ENCODE data around the gene TBL2. TPM values are rescaled to one million over a fixed set of nuclear protein-coding genes. Genes with fewer than 3 reads are reported as not detected.
"Not testable (repeated sequence)": the region's sequence is repeated elsewhere in the genome, so short reads cannot be mapped to it uniquely, and the experiment has no call there.

Gene TBL2
- total and polyA plus RNA-seq, 10 donors: 8.1 to 31.2 (median 24.9) TPM

GRCh38 chr7:73582664-73583202 lies 4.4 kb upstream of the TBL2 start:
- DNase-seq: peak; percentile 37
- no peaks in the 10 kb centered on the region for H3K27me3 ChIP-seq (replicated peaks in 1 of 7)
- H3K9me3 ChIP-seq: no peaks in the 10 kb centered on the region
- TF ChIP-seq POLR2A (IDR thresholded peaks at IDR 0.05) (no peak), POLR2AphosphoS5 (IDR thresholded peaks at IDR 0.05) (no peak)
- TF ChIP-seq, protein P1, sequence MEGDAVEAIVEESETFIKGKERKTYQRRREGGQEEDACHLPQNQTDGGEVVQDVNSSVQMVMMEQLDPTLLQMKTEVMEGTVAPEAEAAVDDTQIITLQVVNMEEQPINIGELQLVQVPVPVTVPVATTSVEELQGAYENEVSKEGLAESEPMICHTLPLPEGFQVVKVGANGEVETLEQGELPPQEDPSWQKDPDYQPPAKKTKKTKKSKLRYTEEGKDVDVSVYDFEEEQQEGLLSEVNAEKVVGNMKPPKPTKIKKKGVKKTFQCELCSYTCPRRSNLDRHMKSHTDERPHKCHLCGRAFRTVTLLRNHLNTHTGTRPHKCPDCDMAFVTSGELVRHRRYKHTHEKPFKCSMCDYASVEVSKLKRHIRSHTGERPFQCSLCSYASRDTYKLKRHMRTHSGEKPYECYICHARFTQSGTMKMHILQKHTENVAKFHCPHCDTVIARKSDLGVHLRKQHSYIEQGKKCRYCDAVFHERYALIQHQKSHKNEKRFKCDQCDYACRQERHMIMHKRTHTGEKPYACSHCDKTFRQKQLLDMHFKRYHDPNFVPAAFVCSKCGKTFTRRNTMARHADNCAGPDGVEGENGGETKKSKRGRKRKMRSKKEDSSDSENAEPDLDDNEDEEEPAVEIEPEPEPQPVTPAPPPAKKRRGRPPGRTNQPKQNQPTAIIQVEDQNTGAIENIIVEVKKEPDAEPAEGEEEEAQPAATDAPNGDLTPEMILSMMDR (IDR thresholded peaks at IDR 0.05 in 8 of 11, conservative IDR thresholded peaks at IDR 0.05 in 3 of 11): no peak
- WGBS, 5 donors: 81 to 96% (median 86%) methylated on average over 6 of the region's 6 CpGs
- peaks cover 0 to 59% (median 31%) of the 10 kb centered on the region in 6 donors for H3K4me1 ChIP-seq
- H3K4me3 ChIP-seq: no peak overlapping the region
- H3K36me3 ChIP-seq: no peaks in the 10 kb centered on the region
- intact Hi-C loops (cut with DNase I; ENCODE audit: low total_unique reads): no loop called here
- H3K27ac ChIP-seq: peak overlapping the region in 5 of 8 donors; percentile 65 to 84 (median 82)

DNA sequence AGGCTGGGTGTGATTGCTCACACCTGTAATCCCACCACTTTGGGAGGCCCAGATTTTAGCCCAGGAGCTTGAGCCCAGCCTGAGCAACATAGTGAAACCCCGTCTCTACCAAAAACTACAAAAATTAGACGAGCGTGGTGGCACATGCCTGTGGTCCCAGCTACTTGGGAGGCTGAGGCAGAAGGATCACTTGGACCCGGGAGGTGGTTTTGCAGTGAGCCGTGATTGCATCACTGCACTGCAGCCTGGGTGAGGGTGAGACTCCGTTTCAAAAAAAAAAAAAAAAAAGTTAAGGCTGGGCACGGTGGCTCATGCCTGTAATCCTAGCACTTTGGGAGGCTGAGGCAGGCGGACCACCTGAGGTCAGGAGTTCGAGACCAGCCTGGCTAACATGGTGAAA lies 2.6 kb upstream of the TBL2 start:
- H3K9me3 ChIP-seq; intact Hi-C loops (cut with DNase I; ENCODE audit: low total_unique reads); H3K36me3 ChIP-seq; H3K27me3 ChIP-seq (replicated peaks in 1 of 7); H3K4me3 ChIP-seq: not testable (repeated sequence)
- Histone ChIP-seq H3K27ac (peak overlapping the region in 5 of 8 donors; percentile 43 to 84 (median 82)), H3K4me1 (peaks cover 12 to 66% (median 41%) of the 10 kb centered on the region in 6 donors)
- WGBS, 5 donors: 64 to 89% (median 81%) methylated on average over 8 to 9 of the region's 9 CpGs
- DNase-seq: peak; percentile 60

DNA sequence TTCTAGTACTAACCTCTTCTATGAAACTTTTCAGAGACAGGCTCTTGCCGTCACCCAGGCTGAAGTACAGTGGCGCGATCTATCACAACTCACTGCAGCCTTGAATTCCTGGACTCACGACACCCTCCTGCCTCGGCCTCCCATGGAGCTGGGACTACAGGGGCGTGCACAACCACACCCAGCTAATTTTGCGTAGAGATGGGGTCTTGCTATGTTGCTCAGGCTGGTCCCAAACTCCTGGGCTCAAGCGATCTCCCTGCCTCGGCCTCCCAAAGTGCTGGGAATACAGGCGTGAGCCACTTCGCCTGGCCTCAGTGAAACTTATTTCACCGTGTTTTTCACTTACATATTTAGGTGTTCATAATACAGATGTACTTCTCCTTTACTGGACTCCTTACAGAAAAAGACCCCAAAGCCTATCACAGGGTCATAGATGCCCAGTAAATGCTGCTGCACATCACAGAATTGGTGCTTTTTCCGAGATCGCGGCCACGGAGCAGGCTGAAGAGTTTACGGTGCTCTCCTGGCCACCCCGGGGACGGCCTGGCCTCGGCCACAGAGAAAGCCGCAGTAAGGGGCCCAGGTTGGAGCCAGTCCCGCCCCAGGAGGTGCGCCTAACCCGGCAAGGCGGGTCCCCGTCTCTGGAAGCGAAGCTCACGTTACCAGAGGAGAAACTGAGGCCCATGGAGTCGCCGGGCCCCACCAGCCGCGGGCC lies 595 bp downstream of the TBL2 start:
- peaks cover 4 to 35% (median 20%) of the 10 kb centered on the region in 6 donors for H3K36me3 ChIP-seq
- WGBS, 5 donors: 16 to 29% (median 20%) methylated on average over 18 to 32 of the region's 32 CpGs
- H3K9me3 ChIP-seq: no peaks in the 10 kb centered on the region
- H3K4me3 ChIP-seq: peak overlapping the region; percentile 61 to 91 (median 76)
- intact Hi-C loops (cut with DNase I; ENCODE audit: low total_unique reads): no loop called here
- peaks cover 12 to 65% (median 43%) of the 10 kb centered on the region in 6 donors for H3K4me1 ChIP-seq
- peak; percentile 80 for DNase-seq
- H3K27ac ChIP-seq: peak overlapping the region; percentile 77 to 96 (median 90)
- TF ChIP-seq, protein P1 (IDR thresholded peaks at IDR 0.05 in 8 of 11, conservative IDR thresholded peaks at IDR 0.05 in 3 of 11): no peak
- TF ChIP-seq POLR2A (IDR thresholded peaks at IDR 0.05) (no peak), POLR2AphosphoS5 (IDR thresholded peaks at IDR 0.05) (no peak)
- no peaks in the 10 kb centered on the region for H3K27me3 ChIP-seq (replicated peaks in 1 of 7)

GRCh38 chr7:73573791-73574190 lies 4.6 kb downstream of the TBL2 start:
- DNase-seq: peak; percentile 61
- Histone ChIP-seq H3K27ac (no peak overlapping the region), H3K4me1 (peaks cover 9 to 31% (median 20%) of the 10 kb centered on the region in 6 donors), H3K4me3 (no peak overlapping the region), H3K36me3 (peaks cover 9 to 74% (median 57%) of the 10 kb centered on the region in 6 donors), H3K27me3 (replicated peaks in 1 of 7) (no peaks in the 10 kb centered on the region), H3K9me3 (no peaks in the 10 kb centered on the region)
- TF ChIP-seq POLR2AphosphoS5 (IDR thresholded peaks at IDR 0.05) (no peak), POLR2A (IDR thresholded peaks at IDR 0.05) (no peak)
- TF ChIP-seq, protein P1 (IDR thresholded peaks at IDR 0.05 in 8 of 11, conservative IDR thresholded peaks at IDR 0.05 in 3 of 11): no peak
- intact Hi-C loops (cut with DNase I; ENCODE audit: low total_unique reads): no loop called here
- 96 to 98% (median 97%) methylated on average over 5 to 11 of the region's 11 CpGs for WGBS, 5 donors

Data from spleen (tissue), 11 donors.